K562 (cell line): ENCODE data around the gene DCAF7. TPM values are rescaled to one million over a fixed set of nuclear protein-coding genes. Genes with fewer than 3 reads are reported as not detected.

Source experiments
- ATAC-seq: fragments of 200-7000 bp; cut with Tn5 transposase; 3 replicates; pipeline ENCODE4 v1.9.1; 2020; ENCODE audit warnings: moderate library complexity
- BruUV-seq: library from RNA; stranded (reverse); fragments of 400-500 nt; replicated peaks from 2 replicates; lab custom pipeline; 2021; lab: Mats Ljungman, UMichigan
- CTCF ChIA-PET: fragments of 300-600 bp; formaldehyde crosslinking; extraction: SDS; loops from one replicate; lab custom pipeline; 2021; ENCODE audit warnings: low intra/inter-chr PET ratio; lab: Yijun Ruan, JAX
- POLR2A ChIA-PET: fragments of 300-600, 350-650 bp; sonication (Branson Sonifier 250); formaldehyde crosslinking; extraction: SDS; loops from one replicate; lab custom pipeline; 2021; ENCODE audit warnings: antibody characterized with exemption, inconsistent platforms; lab: Yijun Ruan, JAX
- DNase-seq, 4 experiments: peaks; one replicate each; pipeline versions ENCODE4 v3.0.0 to v3.0.0-alpha.2; 2011 to 2018; ENCODE audit warnings: low spot score in 3 of 4, mixed read lengths in 3 of 4; ENCODE audit errors: extremely low read depth in 1 of 4
- FAIRE-seq: peaks from 2 replicates; lab custom pipeline; 2011; peaks lifted over from hg19 to GRCh38; lab: Jason Lieb, UNC
- H2AFZ ChIP-seq: 2 replicates; pipeline ENCODE4 v1.6.0; 2011; ENCODE audit warnings: low read depth, low read length, control low read depth, inconsistent platforms
- H3K27ac ChIP-seq: fragments of 200-600 bp; 3 replicates; pipeline ENCODE4 v1.8.0; 2011; ENCODE audit warnings: low read depth, mild to moderate bottlenecking, control low read depth, inconsistent platforms, low read length, moderate library complexity, mixed read lengths; ENCODE audit errors: extremely low read depth
- H3K27me3 ChIP-seq, 2 experiments: fragments of 300-600 bp in 1 of 2; 2 replicates in 1 of 2; 3 replicates in 1 of 2; pipeline versions ENCODE4 v1.6.0 to v1.8.0; 2011; ENCODE audit warnings: inconsistent platforms in 2 of 2, low read length in 2 of 2, mild to moderate bottlenecking in 1 of 2, mixed read lengths in 1 of 2, moderate library complexity in 1 of 2; ENCODE audit not compliant: control insufficient read depth in 2 of 2, insufficient read depth in 2 of 2
- H3K36me3 ChIP-seq: fragments of 300-600 bp; 3 replicates; pipeline ENCODE4 v1.8.0; 2011; ENCODE audit warnings: mild to moderate bottlenecking, low read length, inconsistent platforms; ENCODE audit not compliant: control insufficient read depth, insufficient read depth
- H3K4me1 ChIP-seq, 2 experiments: fragments of 200-600 bp in 1 of 2; replicated peaks in 1 of 2; 2 replicates in 1 of 2; 3 replicates in 1 of 2; pipeline versions ENCODE4 v1.5.1 to v1.8.0; 2011; ENCODE audit warnings: inconsistent platforms in 2 of 2, low read length in 2 of 2, mild to moderate bottlenecking in 1 of 2, mixed read lengths in 1 of 2, moderate library complexity in 1 of 2; ENCODE audit not compliant: control insufficient read depth in 2 of 2, insufficient read depth in 2 of 2
- H3K4me2 ChIP-seq: 2 replicates; pipeline ENCODE4 v1.6.1; 2011; ENCODE audit warnings: low read length, control low read depth, inconsistent platforms, mixed read lengths; ENCODE audit not compliant: insufficient read depth
- H3K4me3 ChIP-seq: fragments of 200-600 bp; sonication (generic), shearing (Covaris generic); 2 replicates; pipeline ENCODE4 v1.5.1; 2016; ENCODE audit warnings: control low read depth, inconsistent platforms
- H3K79me2 ChIP-seq: fragments of 200-600 bp; 3 replicates; pipeline ENCODE4 v1.8.0; 2011; ENCODE audit warnings: low read length, inconsistent platforms; ENCODE audit not compliant: control insufficient read depth, insufficient read depth
- H3K9ac ChIP-seq, 2 experiments: 2 replicates each; pipeline versions ENCODE4 v1.6.0 to v1.6.1; 2011; ENCODE audit warnings: low read depth in 2 of 2, low read length in 2 of 2, control low read depth in 1 of 2, inconsistent platforms in 1 of 2, mild to moderate bottlenecking in 1 of 2, mixed read lengths in 1 of 2; ENCODE audit not compliant: insufficient read depth in 1 of 2
- H3K9me1 ChIP-seq: one replicate; pipeline ENCODE4 v1.6.0; 2011; ENCODE audit warnings: inconsistent platforms, mild to moderate bottlenecking, low read length, moderate library complexity; ENCODE audit not compliant: control insufficient read depth, insufficient read depth
- H3K9me3 ChIP-seq: replicated peaks from 2 replicates; pipeline ENCODE4 v1.5.1; 2011; ENCODE audit warnings: low read depth, low read length, inconsistent platforms; ENCODE audit not compliant: control insufficient read depth, insufficient read depth
- H4K20me1 ChIP-seq: replicated peaks from 2 replicates; pipeline ENCODE4 v1.6.1; 2011; ENCODE audit warnings: low read length, inconsistent platforms, mixed read lengths; ENCODE audit not compliant: control insufficient read depth, insufficient read depth
- ARHGAP35 ChIP-seq: fragments of 450-650 bp; IDR thresholded peaks from 2 replicates; pipeline ENCODE4 v1.6.1; 2018; ENCODE audit not compliant: partially characterized antibody
- KDM4B ChIP-seq, 2 experiments: fragments of 450-650 bp in 1 of 2; sonication (generic) in 1 of 2; IDR thresholded peaks; 2 replicates each; pipeline ENCODE4 v1.6.1; 2016 to 2017; ENCODE audit warnings: borderline replicate concordance in 2 of 2, antibody characterized with exemption in 1 of 2, low read depth in 1 of 2, mild to moderate bottlenecking in 1 of 2
- NR2F6 ChIP-seq: fragments of 450-650 bp; formaldehyde crosslinking; IDR thresholded peaks from 2 replicates; pipeline ENCODE4 v1.4.0; 2020; ENCODE audit warnings: mild to moderate bottlenecking
- NRF1 ChIP-seq, 2 experiments: fragments of 450-650 bp; IDR thresholded peaks in 1 of 2; conservative IDR thresholded peaks in 1 of 2; 2 replicates each; pipeline ENCODE4 v1.6.1; 2014; ENCODE audit warnings: mild to moderate bottlenecking in 2 of 2
- RBM14 ChIP-seq: fragments of 200-400 bp; formaldehyde crosslinking; IDR thresholded peaks from 2 replicates; pipeline ENCODE4 v1.6.1; 2018; ENCODE audit warnings: low read depth, mild to moderate bottlenecking, low read length, moderate library complexity, borderline replicate concordance; ENCODE audit not compliant: insufficient read depth
- SRF ChIP-seq, 2 experiments: fragments of 250-450, 450-650 bp in 1 of 2; sonication (Bioruptor Pico) in 1 of 2; sonication (generic) in 1 of 2; formaldehyde crosslinking; IDR thresholded peaks; 2 replicates each; pipeline versions ENCODE4 v1.5.0 to v1.5.1; 2020 to 2022; ENCODE audit warnings: mild to moderate bottlenecking in 1 of 2, missing genetic modification reagents in 1 of 2
- ZBTB1 ChIP-seq: sonication (generic); formaldehyde crosslinking; IDR thresholded peaks from 2 replicates; pipeline ENCODE4 v1.8.1; 2023; ENCODE audit warnings: missing genetic modification reagents, low read depth, mild to moderate bottlenecking, borderline replicate concordance
- ZNF766 ChIP-seq: fragments of 200-800 bp; sonication (Bioruptor generic); conservative IDR thresholded peaks from 2 replicates; pipeline ENCODE4 v1.6.1; 2016; ENCODE audit warnings: missing genetic modification characterization, missing compliant biosample characterization
- ZNF79 ChIP-seq: fragments of 250-450 bp; sonication (Bioruptor Pico); IDR thresholded peaks from 2 replicates; pipeline ENCODE4 v1.4.0; 2020; ENCODE audit warnings: low read depth, mild to moderate bottlenecking, moderate library complexity
- WGBS: fragments of 100-300 bp; shearing (Covaris generic); methylation state at CpG from one replicate; pipeline ENCODE4 v1.1.6; 2016; ENCODE audit warnings: low coverage, mixed read lengths; ENCODE audit not compliant: insufficient coverage; ENCODE audit errors: missing lambda C conversion rate; 5-methylcytosine and 5-hydroxymethylcytosine counted together
- in situ Hi-C: fragments of 300-500 bp; cut with MboI; formaldehyde crosslinking; loops from 4 replicates; pipeline ENCODE4 v1.15.0; 2018; ENCODE audit warnings: inconsistent platforms, mixed read lengths
- intact Hi-C: fragments of 100-400 bp; cut with micrococcal nuclease; formaldehyde crosslinking; loops from 2 replicates; pipeline ENCODE4 v1.14.2; 2022
- polyA plus RNA-seq, 8 experiments: library from polyadenylated mRNA; depleted of rRNA in 4 of 8; stranded (reverse) in 5 of 8; unstranded in 3 of 8; fragments of >200 nt; fragmentation: Nextera tagmentation in 2 of 8; fragmentation: Illumina TruSeq in 1 of 8; extraction: Ambion mirVana in 2 of 8; extraction: Trizol in 1 of 8; gene quantifications; 2 replicates each; pipeline versions ENCODE4 v1.2.1 to v1.2.3, GENCODE V29; 2011 to 2014; ENCODE audit warnings: inconsistent platforms in 1 of 8, missing spikeins in 1 of 8
- total RNA-seq, 7 experiments: library from RNA; depleted of rRNA in 6 of 7; stranded (reverse); fragments of >200 nt in 6 of 7; fragmentation: Illumina TruSeq in 2 of 7; extraction: Trizol in 2 of 7; gene quantifications; 2 replicates each; pipeline versions ENCODE4 v1.2.1 to v1.2.3, GENCODE V29; 2011 to 2021; ENCODE audit warnings: low replicate concordance in 1 of 7
- TF ChIP-seq, protein P1 (sequence below): fragments of 250-450 bp; sonication (Bioruptor Pico); IDR thresholded peaks from 2 replicates; pipeline ENCODE4 v1.4.0; 2020
- TF ChIP-seq, protein P2 (sequence below): fragments of 250-450 bp; sonication (Bioruptor Pico); IDR thresholded peaks from 2 replicates; pipeline ENCODE4 v1.8.0; 2021; ENCODE audit warnings: borderline replicate concordance, mild to moderate bottlenecking, moderate library complexity; ENCODE audit not compliant: poor library complexity, severe bottlenecking

DCAF7 gene
- total and polyA plus RNA-seq, 9 of the 15 experiments (the other 6 are each of a cell fraction or from before 2014, with no cell fraction given) = 30.8 to 123 (median 40.2) TPM

DNA sequence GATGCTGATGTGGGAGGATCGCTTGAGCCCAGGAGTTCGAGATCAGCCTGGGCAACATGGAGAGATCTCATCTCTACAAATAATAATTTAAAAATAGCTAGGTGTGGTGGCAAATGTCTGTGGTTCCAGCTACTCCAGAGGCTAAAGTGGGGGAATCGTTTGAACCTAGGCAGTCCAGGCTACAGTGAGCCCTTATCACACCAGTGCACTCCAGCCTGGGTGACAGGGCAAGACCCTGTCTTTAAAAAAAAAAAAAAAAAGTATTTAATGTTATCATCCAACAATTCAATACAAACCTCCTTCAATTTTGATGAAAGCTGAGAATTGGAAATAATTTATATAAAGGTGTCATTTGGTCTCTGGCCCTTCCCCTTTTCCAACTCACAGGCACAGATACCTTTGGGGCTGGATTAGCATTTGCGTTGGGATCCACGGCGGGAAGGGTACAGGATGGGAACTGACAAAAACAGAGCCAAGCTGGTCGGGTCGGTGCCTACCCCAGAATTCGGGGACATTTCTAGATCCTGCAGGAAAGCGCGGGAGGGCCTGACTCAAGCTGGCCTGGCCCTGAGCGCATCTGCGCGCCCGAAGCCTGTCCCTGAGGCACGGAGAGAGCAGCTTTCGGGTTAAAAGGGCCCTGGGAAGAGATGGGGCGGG, 860 bp upstream of the DCAF7 start:
- Histone ChIP-seq H3K9ac (peak overlapping the region; percentile 93 to 96), H3K27me3 (no peaks in the 10 kb centered on the region), H3K9me1 (no peaks in the 10 kb centered on the region), H3K36me3 (peaks cover 20% of the 10 kb centered on the region), H3K4me1 (peaks cover 16% of the 10 kb centered on the region in 2 experiments), H3K4me2 (peak overlapping the region; percentile 98), H3K4me3 (peak overlapping the region; percentile 85), H4K20me1 (peaks cover 26% of the 10 kb centered on the region), H3K27ac (peak overlapping the region; percentile 97), H2AFZ (peak overlapping the region; percentile 95), H3K79me2 (peaks cover 47% of the 10 kb centered on the region), H3K9me3 (no peaks in the 10 kb centered on the region)
- under 1% methylated on average over 17 of the region's 18 CpGs for WGBS
- intact Hi-C loops (no loop called here), in situ Hi-C loops (no loop called here)
- CTCF ChIA-PET = no interaction called here
- DNase-seq (peak in 1 of 4 experiments; percentile 80), FAIRE-seq (peak; percentile 65), ATAC-seq (peak; percentile 24)
- BruUV-seq = TSS peak; percentile 91
- POLR2A ChIA-PET = interaction anchor here (0.5 to 2.5 kb wide), 10 partner anchors 9 to 315 kb away, joined by 3 to 10 read pairs (median 3); no protein-coding TSS in a partner anchor
- no peak for TF ChIP-seq SRF (CRISPR knock-in tag; IDR thresholded peaks at IDR 0.05)
- TF ChIP-seq, protein P1, sequence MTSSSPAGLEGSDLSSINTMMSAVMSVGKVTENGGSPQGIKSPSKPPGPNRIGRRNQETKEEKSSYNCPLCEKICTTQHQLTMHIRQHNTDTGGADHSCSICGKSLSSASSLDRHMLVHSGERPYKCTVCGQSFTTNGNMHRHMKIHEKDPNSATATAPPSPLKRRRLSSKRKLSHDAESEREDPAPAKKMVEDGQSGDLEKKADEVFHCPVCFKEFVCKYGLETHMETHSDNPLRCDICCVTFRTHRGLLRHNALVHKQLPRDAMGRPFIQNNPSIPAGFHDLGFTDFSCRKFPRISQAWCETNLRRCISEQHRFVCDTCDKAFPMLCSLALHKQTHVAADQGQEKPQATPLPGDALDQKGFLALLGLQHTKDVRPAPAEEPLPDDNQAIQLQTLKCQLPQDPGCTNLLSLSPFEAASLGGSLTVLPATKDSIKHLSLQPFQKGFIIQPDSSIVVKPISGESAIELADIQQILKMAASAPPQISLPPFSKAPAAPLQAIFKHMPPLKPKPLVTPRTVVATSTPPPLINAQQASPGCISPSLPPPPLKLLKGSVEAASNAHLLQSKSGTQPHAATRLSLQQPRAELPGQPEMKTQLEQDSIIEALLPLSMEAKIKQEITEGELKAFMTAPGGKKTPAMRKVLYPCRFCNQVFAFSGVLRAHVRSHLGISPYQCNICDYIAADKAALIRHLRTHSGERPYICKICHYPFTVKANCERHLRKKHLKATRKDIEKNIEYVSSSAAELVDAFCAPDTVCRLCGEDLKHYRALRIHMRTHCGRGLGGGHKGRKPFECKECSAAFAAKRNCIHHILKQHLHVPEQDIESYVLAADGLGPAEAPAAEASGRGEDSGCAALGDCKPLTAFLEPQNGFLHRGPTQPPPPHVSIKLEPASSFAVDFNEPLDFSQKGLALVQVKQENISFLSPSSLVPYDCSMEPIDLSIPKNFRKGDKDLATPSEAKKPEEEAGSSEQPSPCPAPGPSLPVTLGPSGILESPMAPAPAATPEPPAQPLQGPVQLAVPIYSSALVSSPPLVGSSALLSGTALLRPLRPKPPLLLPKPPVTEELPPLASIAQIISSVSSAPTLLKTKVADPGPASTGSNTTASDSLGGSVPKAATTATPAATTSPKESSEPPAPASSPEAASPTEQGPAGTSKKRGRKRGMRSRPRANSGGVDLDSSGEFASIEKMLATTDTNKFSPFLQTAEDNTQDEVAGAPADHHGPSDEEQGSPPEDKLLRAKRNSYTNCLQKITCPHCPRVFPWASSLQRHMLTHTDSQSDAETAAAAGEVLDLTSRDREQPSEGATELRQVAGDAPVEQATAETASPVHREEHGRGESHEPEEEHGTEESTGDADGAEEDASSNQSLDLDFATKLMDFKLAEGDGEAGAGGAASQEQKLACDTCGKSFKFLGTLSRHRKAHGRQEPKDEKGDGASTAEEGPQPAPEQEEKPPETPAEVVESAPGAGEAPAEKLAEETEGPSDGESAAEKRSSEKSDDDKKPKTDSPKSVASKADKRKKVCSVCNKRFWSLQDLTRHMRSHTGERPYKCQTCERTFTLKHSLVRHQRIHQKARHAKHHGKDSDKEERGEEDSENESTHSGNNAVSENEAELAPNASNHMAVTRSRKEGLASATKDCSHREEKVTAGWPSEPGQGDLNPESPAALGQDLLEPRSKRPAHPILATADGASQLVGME = no peak
- TF ChIP-seq ZBTB1 (CRISPR knock-in tag) = no peak
- TF ChIP-seq ZNF79 = no peak
- TF ChIP-seq, protein P2, sequence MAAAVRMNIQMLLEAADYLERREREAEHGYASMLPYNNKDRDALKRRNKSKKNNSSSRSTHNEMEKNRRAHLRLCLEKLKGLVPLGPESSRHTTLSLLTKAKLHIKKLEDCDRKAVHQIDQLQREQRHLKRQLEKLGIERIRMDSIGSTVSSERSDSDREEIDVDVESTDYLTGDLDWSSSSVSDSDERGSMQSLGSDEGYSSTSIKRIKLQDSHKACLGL (CRISPR knock-in tag) = no peak
- no peak for TF ChIP-seq NR2F6 (CRISPR knock-in tag)
- no peak for TF ChIP-seq RBM14
- TF ChIP-seq ARHGAP35 = no peak
- no peak for TF ChIP-seq KDM4B (IDR thresholded peaks at IDR 0.05; ENCODE audit: borderline replicate concordance in 2 of 2, low read depth in 1 of 2)
- no peak for TF ChIP-seq NRF1 (conservative IDR thresholded peaks at IDR 0.05 in 1 of 2, IDR thresholded peaks at IDR 0.05 in 1 of 2)
- TF ChIP-seq ZNF766 (CRISPR knock-in tag) = no peak
